NCI-H1092 treated with DMSO at 0.1 percent for 48 hours (cell line): Measurements from ENCODE around the gene PATE1.

Experiments used
- DNase-seq: peaks from one replicate; lab custom pipeline; 2025; lab: John Stamatoyannopoulos, UW

Gene PATE1

GRCh38 chr11:125790825-125791224 is 44.7 kb downstream of the PATE1 start:
- no peak for DNase-seq

- no peak for DNase-seq
These were observed 51.6 kb downstream of the PATE1 start for GRCh38 chr11:125797641-125798040.
